ENCODE measurements around the gene SPTAN1.

SPTAN1 gene

DNA sequence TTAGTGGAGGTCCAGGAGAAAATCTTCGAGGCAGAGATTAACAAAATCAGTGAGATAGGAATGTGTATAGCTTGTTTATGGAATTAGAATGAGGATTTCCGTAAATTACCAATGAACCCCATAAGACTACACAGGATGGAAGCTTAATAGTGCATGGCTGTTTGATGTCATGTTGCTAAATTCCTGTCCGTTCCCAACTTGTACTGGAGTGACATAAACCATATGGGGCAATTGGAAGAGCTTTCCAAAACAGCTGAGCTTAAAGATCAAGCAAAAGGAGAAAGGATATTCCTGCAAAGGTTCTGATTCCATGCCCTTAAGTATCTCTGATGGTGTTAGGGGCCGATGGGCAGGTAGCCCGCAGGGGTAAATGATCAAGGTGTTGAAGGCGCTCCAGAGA is 30.4 kb upstream of the SPTAN1 start:
- TF ChIP-seq, protein P1, sequence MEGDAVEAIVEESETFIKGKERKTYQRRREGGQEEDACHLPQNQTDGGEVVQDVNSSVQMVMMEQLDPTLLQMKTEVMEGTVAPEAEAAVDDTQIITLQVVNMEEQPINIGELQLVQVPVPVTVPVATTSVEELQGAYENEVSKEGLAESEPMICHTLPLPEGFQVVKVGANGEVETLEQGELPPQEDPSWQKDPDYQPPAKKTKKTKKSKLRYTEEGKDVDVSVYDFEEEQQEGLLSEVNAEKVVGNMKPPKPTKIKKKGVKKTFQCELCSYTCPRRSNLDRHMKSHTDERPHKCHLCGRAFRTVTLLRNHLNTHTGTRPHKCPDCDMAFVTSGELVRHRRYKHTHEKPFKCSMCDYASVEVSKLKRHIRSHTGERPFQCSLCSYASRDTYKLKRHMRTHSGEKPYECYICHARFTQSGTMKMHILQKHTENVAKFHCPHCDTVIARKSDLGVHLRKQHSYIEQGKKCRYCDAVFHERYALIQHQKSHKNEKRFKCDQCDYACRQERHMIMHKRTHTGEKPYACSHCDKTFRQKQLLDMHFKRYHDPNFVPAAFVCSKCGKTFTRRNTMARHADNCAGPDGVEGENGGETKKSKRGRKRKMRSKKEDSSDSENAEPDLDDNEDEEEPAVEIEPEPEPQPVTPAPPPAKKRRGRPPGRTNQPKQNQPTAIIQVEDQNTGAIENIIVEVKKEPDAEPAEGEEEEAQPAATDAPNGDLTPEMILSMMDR (IDR thresholded peaks at IDR 0.05; ENCODE audit: low read depth, low read length, missing control alignments): no peak
- DNase-seq (ENCODE audit: low read depth): no peak
- no peak overlapping the region for H3K4me3 ChIP-seq (ENCODE audit: low read depth, low read length)
- in situ Hi-C loops (cut with HindIII; ENCODE audit: low sequenced_read_pairs): no loop called here

DNA sequence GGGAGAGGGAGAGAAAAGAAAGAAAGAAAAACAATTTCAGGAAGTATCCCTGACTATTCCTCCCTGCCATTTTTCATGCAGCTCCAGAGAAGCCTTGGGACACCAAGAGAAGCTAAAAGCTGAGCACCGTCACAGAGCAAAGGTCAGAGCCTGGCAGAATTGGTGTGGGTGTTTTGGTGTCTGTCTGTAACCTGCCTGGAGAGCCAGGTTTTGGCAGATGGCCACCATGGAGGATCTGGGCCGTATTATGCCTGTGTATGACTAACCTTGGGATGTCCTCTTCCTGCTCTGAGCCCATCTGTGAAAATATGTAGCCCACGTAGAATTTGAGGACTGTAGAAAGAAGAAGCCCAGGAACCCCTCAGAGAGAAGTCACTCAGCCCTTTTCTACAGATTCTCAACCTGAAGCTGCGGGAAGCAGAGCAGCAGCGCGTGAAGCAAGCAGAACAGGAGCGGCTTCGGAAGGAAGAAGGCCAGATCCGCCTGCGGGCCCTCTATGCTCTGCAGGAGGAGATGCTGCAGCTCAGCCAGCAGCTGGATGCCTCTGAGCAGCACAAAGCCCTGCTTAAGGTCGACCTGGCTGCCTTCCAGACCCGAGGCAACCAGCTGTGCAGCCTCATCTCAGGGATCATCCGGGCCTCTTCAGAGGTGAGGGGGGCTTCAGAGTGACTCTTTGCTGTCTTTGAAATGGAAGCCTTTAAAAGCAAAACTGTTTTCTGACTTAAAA is 29.0 kb upstream of the SPTAN1 start:
- TF ChIP-seq, protein P1 (IDR thresholded peaks at IDR 0.05; ENCODE audit: low read depth, low read length, missing control alignments): no peak
- in situ Hi-C loops (cut with HindIII; ENCODE audit: low sequenced_read_pairs): no loop called here
- H3K4me3 ChIP-seq (ENCODE audit: low read depth, low read length): no peak overlapping the region
- DNase-seq (ENCODE audit: low read depth): no peak

DNA sequence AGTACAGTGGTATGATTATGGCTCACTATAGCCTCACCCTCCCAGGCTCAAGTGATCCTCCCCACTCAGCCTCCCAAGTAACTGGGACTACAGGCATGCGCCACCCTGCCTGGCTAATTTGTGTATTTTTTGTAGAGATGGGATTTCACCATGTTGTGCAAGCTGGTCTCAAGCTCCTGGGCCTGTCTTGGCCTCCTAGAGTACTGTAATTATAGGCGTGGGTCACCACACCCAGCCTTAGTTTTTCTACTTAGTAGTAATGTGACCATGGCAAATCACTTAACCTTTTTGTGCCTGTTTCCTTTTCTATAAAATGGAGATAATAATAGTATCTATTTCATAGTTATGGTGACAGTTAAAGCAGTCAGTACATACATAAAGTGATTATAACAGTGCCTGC is 25.7 kb upstream of the SPTAN1 start:
- no peak overlapping the region for H3K4me3 ChIP-seq (ENCODE audit: low read depth, low read length)
- in situ Hi-C loops (cut with HindIII; ENCODE audit: low sequenced_read_pairs): no loop called here
- no peak for DNase-seq (ENCODE audit: low read depth)
- TF ChIP-seq, protein P1 (IDR thresholded peaks at IDR 0.05; ENCODE audit: low read depth, low read length, missing control alignments): no peak

DNA sequence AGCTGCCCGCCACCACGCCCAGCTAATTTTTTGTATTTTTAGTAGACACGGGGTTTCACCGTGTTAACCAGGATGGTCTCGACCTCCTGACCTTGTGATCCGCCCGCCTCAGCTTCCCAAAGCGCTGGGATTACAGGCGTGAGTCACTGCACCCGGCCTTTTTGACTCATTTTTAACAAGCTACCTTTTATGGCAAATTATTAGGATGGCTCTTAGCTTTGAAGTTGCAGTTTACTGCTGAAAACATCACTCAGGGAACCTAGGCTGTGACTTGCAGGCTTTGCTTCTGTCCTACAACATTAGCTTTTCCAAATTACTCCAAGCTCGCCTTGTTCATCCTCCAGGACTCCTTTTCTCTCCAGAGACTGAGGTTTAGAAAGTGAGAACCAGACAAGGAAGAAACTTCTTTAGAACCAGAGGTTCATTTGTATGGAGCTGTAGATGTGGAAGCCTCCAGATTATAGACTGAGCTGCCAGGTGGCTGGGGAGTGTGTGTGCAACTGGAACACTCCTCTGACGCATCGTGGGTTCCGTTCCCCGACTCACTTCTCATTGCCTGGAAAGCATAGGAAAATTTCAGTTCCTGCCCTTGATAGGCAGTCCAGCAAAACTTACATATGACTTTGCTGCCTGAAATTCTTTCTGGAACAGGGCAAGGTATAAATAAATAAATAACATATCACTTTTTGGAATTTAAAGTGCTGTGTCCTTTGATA is 23.8 kb upstream of the SPTAN1 start:
- in situ Hi-C loops (cut with HindIII; ENCODE audit: low sequenced_read_pairs): no loop called here
- no peak overlapping the region for H3K4me3 ChIP-seq (ENCODE audit: low read depth, low read length)
- TF ChIP-seq, protein P1 (IDR thresholded peaks at IDR 0.05; ENCODE audit: low read depth, low read length, missing control alignments): no peak
- DNase-seq (ENCODE audit: low read depth): no peak

DNA sequence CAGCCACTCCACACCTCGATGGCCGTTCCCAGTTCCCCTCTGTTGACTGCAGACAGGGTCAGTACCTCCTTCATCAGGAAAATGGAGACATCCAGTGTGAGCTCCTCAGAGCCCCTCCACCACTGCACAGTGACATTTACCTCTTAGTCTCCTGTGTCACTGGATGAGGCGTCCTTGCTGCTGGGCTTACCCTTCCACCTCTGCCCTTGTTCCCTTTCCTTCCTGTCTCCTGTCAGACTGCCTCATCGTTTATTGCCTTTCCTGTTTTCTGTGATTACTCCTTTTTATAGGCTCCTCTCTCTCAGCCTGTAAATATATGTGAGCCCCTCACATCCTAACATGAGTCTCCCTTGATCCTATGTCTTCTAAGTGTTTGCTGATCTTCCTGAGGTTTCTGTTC is 23.2 kb upstream of the SPTAN1 start:
- DNase-seq (ENCODE audit: low read depth): no peak
- TF ChIP-seq, protein P1 (IDR thresholded peaks at IDR 0.05; ENCODE audit: low read depth, low read length, missing control alignments): no peak
- in situ Hi-C loops (cut with HindIII; ENCODE audit: low sequenced_read_pairs): no loop called here
- no peak overlapping the region for H3K4me3 ChIP-seq (ENCODE audit: low read depth, low read length)

DNA sequence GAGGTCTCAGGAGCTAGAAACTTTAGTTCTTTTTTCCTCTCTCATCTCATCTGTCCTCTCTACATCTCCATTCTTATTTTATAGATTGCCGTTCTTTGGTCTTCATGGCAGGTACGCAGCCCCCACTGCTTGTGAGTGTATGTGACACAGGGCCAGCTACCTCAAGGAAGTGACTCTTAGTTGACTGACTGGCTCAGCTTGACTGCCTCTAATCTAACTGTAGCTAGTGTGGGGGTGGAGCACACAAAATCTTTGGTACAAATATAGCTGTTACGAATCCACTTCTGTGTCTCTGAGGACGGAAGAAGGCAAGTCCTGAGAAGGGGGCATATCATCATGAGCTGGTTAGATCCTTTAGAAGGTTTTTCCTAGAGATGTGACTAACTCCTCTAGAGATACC is 19.8 kb upstream of the SPTAN1 start:
- in situ Hi-C loops (cut with HindIII; ENCODE audit: low sequenced_read_pairs): no loop called here
- H3K4me3 ChIP-seq (ENCODE audit: low read depth, low read length): no peak overlapping the region
- TF ChIP-seq, protein P1 (IDR thresholded peaks at IDR 0.05; ENCODE audit: low read depth, low read length, missing control alignments): no peak
- no peak for DNase-seq (ENCODE audit: low read depth)
